ENCODE measurements around the gene RELN. TPM values are rescaled to one million over a fixed set of nuclear protein-coding genes. Genes with fewer than 3 reads are reported as not detected.

RELN gene
- total RNA-seq, 1 experiment from 2014 or later: 0.20 TPM

GRCh38 chr7:103636153-103636552 is 353.3 kb downstream of the RELN start:
- TF ChIP-seq REST (IDR thresholded peaks at IDR 0.05; ENCODE audit: low read depth) (peak; percentile 41), EZH2phosphoT487 (IDR thresholded peaks at IDR 0.05; ENCODE audit: borderline replicate concordance) (no peak), ZFX (IDR thresholded peaks at IDR 0.05) (no peak)
- H3K4me3 ChIP-seq (replicated peaks in 1 of 2; ENCODE audit: low read depth in 1 of 2, low read length in 2 of 2): no peak overlapping the region
- H4K20me1 ChIP-seq (ENCODE audit: insufficient read depth): no peaks in the 10 kb centered on the region
- no peak overlapping the region for H3K9ac ChIP-seq (ENCODE audit: low read length)
- H3K9me3 ChIP-seq (ENCODE audit: control insufficient read depth in 1 of 2, insufficient read depth in 1 of 2, low read depth in 1 of 2, low read length in 2 of 2): no peaks in the 10 kb centered on the region
- RAD21 ChIA-PET (ENCODE audit: low non-redundant PET in 1 of 2, low total read pairs in 2 of 2, uncharacterized antibody in 2 of 2, unreplicated experiment in 2 of 2): no interaction called here
- POLR2A ChIA-PET: no interaction called here
- intact Hi-C loops (cut with micrococcal nuclease): no loop called here
- CTCF ChIA-PET: no interaction called here
- no peak overlapping the region for H3K27ac ChIP-seq (ENCODE audit: low read depth, low read length)
- H3K79me2 ChIP-seq (ENCODE audit: insufficient read depth, low read length): no peaks in the 10 kb centered on the region
- peaks cover 13% of the 10 kb centered on the region; the same call in 1 of the 2 replicates for H3K27me3 ChIP-seq (ENCODE audit: insufficient read depth, low read length)
- no peaks in the 10 kb centered on the region for H3K36me3 ChIP-seq (ENCODE audit: control insufficient read depth in 1 of 2, insufficient read depth in 2 of 2, low read length in 2 of 2)
- no peak for DNase-seq (ENCODE audit: low read depth, low spot score)
- no TSS peak for BruUV-seq (replicated peaks)
- ATAC-seq: no peak
- no peak overlapping the region for H2AFZ ChIP-seq (ENCODE audit: low read depth, low read length, poor library complexity, severe bottlenecking)
- H3K4me2 ChIP-seq (ENCODE audit: low read length): no peak overlapping the region
- no peaks in the 10 kb centered on the region for H3K4me1 ChIP-seq (ENCODE audit: control insufficient read depth in 1 of 2, insufficient read depth in 2 of 2, low read length in 2 of 2)
- H3K9me2 ChIP-seq (ENCODE audit: insufficient read depth): no peaks in the 10 kb centered on the region

GRCh38 chr7:103632972-103633371 is 356.5 kb downstream of the RELN start:
- ATAC-seq (no peak), DNase-seq (ENCODE audit: low read depth, low spot score) (no peak)
- POLR2A ChIA-PET: no interaction called here
- H4K20me1 ChIP-seq (ENCODE audit: insufficient read depth): no peaks in the 10 kb centered on the region
- no peak overlapping the region for H2AFZ ChIP-seq (ENCODE audit: low read depth, low read length, poor library complexity, severe bottlenecking)
- no peak overlapping the region for H3K9ac ChIP-seq (ENCODE audit: low read length)
- H3K36me3 ChIP-seq (ENCODE audit: control insufficient read depth in 1 of 2, insufficient read depth in 2 of 2, low read length in 2 of 2): no peaks in the 10 kb centered on the region
- no peaks in the 10 kb centered on the region for H3K4me1 ChIP-seq (ENCODE audit: control insufficient read depth in 1 of 2, insufficient read depth in 2 of 2, low read length in 2 of 2)
- CTCF ChIA-PET: no interaction called here
- RAD21 ChIA-PET (ENCODE audit: low non-redundant PET in 1 of 2, low total read pairs in 2 of 2, uncharacterized antibody in 2 of 2, unreplicated experiment in 2 of 2): no interaction called here
- H3K9me2 ChIP-seq (ENCODE audit: insufficient read depth): no peaks in the 10 kb centered on the region
- H3K27ac ChIP-seq (ENCODE audit: low read depth, low read length): no peak overlapping the region
- no peak overlapping the region for H3K4me2 ChIP-seq (ENCODE audit: low read length)
- H3K27me3 ChIP-seq (ENCODE audit: insufficient read depth, low read length): peaks cover 18% of the 10 kb centered on the region; the same call in 1 of the 2 replicates
- no peaks in the 10 kb centered on the region for H3K79me2 ChIP-seq (ENCODE audit: insufficient read depth, low read length)
- no TSS peak for BruUV-seq (replicated peaks)
- intact Hi-C loops (cut with micrococcal nuclease): no loop called here
- no peak overlapping the region for H3K4me3 ChIP-seq (replicated peaks in 1 of 2; ENCODE audit: low read depth in 1 of 2, low read length in 2 of 2)
- H3K9me3 ChIP-seq (ENCODE audit: control insufficient read depth in 1 of 2, insufficient read depth in 1 of 2, low read depth in 1 of 2, low read length in 2 of 2): no peaks in the 10 kb centered on the region
- no peak for TF ChIP-seq SP1 (IDR thresholded peaks at IDR 0.05; ENCODE audit: low read depth)
- no peak for TF ChIP-seq EZH2 (IDR thresholded peaks at IDR 0.05)
- TF ChIP-seq POLR2AphosphoS5 (IDR thresholded peaks at IDR 0.05; ENCODE audit: low read depth, low read length): no peak
- no peak for TF ChIP-seq ATF3 (IDR thresholded peaks at IDR 0.05)
- TF ChIP-seq TCF7L2 (IDR thresholded peaks at IDR 0.05; ENCODE audit: borderline replicate concordance, extremely low read depth, insufficient read depth, insufficient read length): no peak
- no peak for TF ChIP-seq EZH2phosphoT487 (IDR thresholded peaks at IDR 0.05; ENCODE audit: borderline replicate concordance)
- no peak for TF ChIP-seq ZBTB33 (IDR thresholded peaks at IDR 0.05; ENCODE audit: extremely low read depth, insufficient replicate concordance, low read length)
- no peak for TF ChIP-seq JUND (IDR thresholded peaks at IDR 0.05)
- no peak for TF ChIP-seq ELF1 (IDR thresholded peaks at IDR 0.05; ENCODE audit: borderline replicate concordance, low read depth)
- TF ChIP-seq RAD21 (IDR thresholded peaks at IDR 0.05; ENCODE audit: low read depth): no peak

All from HCT116 (cell line).